Suprapubic skin (tissue), 4 donors: ENCODE results near the gene SCUBE3. TPM values are rescaled to one million over a fixed set of nuclear protein-coding genes. Genes with fewer than 3 reads are reported as not detected.

Experiments
- DNase-seq, 2 donors: peaks; one replicate each; pipeline ENCODE4 v3.0.0-alpha.2; 2019; ENCODE audit warnings: low spot score in 2 of 2
- H3K27ac ChIP-seq: fragments of 200-600 bp; sonication (generic); one replicate; pipeline ENCODE4 v1.5.1; 2019
- H3K27me3 ChIP-seq: fragments of 200-600 bp; sonication (generic); one replicate; pipeline ENCODE4 v1.5.1; 2019
- H3K36me3 ChIP-seq: fragments of 200-600 bp; sonication (generic); one replicate; pipeline ENCODE4 v1.5.1; 2019
- H3K4me1 ChIP-seq: fragments of 200-600 bp; sonication (generic); one replicate; pipeline ENCODE4 v1.5.1; 2019
- H3K4me3 ChIP-seq: fragments of 200-600 bp; sonication (generic); one replicate; pipeline ENCODE4 v1.5.1; 2019; ENCODE audit warnings: mild to moderate bottlenecking
- H3K9me3 ChIP-seq: fragments of 200-600 bp; sonication (generic); one replicate; pipeline ENCODE4 v1.5.1; 2019
- CTCF ChIP-seq, 2 donors: fragments of 200-600 bp in 1 of 2; fragments of 450-650 bp in 1 of 2; sonication (generic) in 1 of 2; IDR thresholded peaks; one replicate each; pipeline ENCODE4 v1.5.1; 2016 to 2019; ENCODE audit warnings: antibody characterized with exemption in 2 of 2, mild to moderate bottlenecking in 1 of 2, moderate library complexity in 1 of 2
- EP300 ChIP-seq: sonication (generic); formaldehyde crosslinking; IDR thresholded peaks from one replicate; pipeline ENCODE4 v1.6.1; 2017; ENCODE audit warnings: antibody characterized with exemption
- POLR2A ChIP-seq, 2 donors: fragments of 450-650 bp; IDR thresholded peaks; one replicate each; pipeline ENCODE4 v1.6.1; 2017; ENCODE audit warnings: antibody characterized with exemption in 2 of 2, mild to moderate bottlenecking in 2 of 2, moderate library complexity in 2 of 2
- POLR2AphosphoS5 ChIP-seq, 3 donors: sonication (generic); formaldehyde crosslinking; IDR thresholded peaks; one replicate each; pipeline ENCODE4 v1.6.1; 2017; ENCODE audit warnings: antibody characterized with exemption in 3 of 3
- WGBS: methylation state at CpG from one replicate; pipeline ENCODE4 v1.1.5; 2018; 5-methylcytosine and 5-hydroxymethylcytosine counted together
- total RNA-seq, 4 donors: library from RNA; depleted of rRNA; stranded (reverse); fragments of >200 nt; gene quantifications; one replicate each; pipeline ENCODE4 v1.1.0, GENCODE V29; 2016

The SCUBE3 gene
- total RNA-seq, 4 donors from 2014 or later, result 0.23 to 1.1 (median 0.73) TPM

DNA sequence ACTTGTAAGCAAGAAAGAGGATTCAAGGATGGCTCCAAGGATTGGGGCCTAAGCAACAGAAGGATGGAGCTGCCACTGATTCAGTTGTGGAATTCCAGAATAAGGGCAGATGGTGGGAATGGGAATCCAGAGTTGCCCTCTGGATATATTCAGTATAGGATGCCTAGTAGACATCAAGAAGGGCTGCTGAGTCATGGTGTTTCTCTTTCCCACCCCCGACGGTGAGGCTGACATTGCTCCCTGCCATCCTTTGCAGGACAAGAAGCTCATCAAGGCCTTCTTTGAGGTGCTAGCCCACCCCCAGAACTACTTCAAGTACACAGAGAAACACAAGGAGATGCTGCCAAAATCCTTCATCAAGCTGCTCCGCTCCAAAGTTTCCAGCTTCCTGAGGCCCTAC is 34.5 kb downstream of the SCUBE3 start:
- Histone ChIP-seq H3K27ac (no peak overlapping the region), H3K27me3 (no peaks in the 10 kb centered on the region), H3K9me3 (no peaks in the 10 kb centered on the region), H3K4me1 (no peaks in the 10 kb centered on the region), H3K36me3 (peaks cover 16% of the 10 kb centered on the region), H3K4me3 (no peak overlapping the region)
- TF ChIP-seq CTCF (IDR thresholded peaks at IDR 0.05) (no peak), EP300 (no peak), POLR2A (IDR thresholded peaks at IDR 0.05) (no peak), POLR2AphosphoS5 (IDR thresholded peaks at IDR 0.05) (no peak)
- DNase-seq, result no peak
- 67% methylated on average over 3 of the region's 3 CpGs for WGBS

DNA sequence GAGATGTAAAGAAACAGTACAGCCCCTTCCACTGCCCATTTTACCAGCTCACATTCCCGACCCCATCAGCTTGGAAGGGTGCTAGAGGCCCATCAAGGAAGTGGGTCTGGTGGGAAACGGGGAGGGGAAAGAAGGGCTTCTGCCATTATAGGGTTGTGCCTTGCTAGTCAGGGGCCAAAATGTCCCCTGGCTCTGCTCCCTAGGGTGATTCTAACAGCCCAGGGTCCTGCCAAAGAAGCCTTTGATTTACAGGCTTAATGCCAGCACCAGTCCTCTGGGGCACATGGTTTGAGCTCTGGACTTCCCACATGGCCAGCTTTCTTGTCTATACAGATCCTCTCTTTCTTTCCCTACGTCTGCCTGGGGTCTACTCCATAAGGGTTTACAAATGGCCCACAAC is 35.2 kb downstream of the SCUBE3 start:
- no peaks in the 10 kb centered on the region for H3K9me3 ChIP-seq
- H3K27ac ChIP-seq, result no peak overlapping the region
- WGBS, result 66% methylated on average over 3 of the region's 3 CpGs
- DNase-seq, result no peak
- peaks cover 13% of the 10 kb centered on the region for H3K36me3 ChIP-seq
- no peaks in the 10 kb centered on the region for H3K27me3 ChIP-seq
- H3K4me3 ChIP-seq, result no peak overlapping the region
- no peaks in the 10 kb centered on the region for H3K4me1 ChIP-seq
- TF ChIP-seq POLR2A (IDR thresholded peaks at IDR 0.05), result no peak
- TF ChIP-seq POLR2AphosphoS5 (IDR thresholded peaks at IDR 0.05), result no peak
- TF ChIP-seq CTCF (IDR thresholded peaks at IDR 0.05), result no peak

DNA sequence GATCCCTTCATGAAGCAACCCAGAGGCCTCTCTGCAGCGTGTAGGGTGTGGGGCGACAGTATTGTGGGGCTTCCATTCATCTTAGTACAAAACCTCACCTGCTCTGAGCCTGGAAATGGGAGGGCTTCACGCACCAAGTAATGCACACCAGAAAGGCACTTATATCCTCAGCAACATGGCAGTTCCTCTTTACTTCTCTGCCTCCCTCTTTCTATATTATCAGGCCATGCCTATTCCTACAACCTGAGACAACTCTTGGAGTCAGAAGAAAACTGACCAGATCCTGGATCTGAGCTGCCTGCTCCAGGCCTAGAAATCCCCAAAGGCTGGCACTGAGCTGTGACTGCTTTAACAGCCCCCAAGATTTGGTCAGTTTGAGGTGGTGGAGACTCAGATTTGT is 38.2 kb downstream of the SCUBE3 start:
- WGBS, result 94% methylated on average over 2 of the region's 3 CpGs
- DNase-seq, result no peak

GRCh38 chr6:35253249-35253648 is 39.5 kb downstream of the SCUBE3 start:
- DNase-seq, result no peak

More for the DNA sequence above, 38.2 kb downstream of the SCUBE3 start:
- Histone ChIP-seq H3K9me3 (no peaks in the 10 kb centered on the region), H3K27me3 (no peaks in the 10 kb centered on the region), H3K36me3 (no peaks in the 10 kb centered on the region), H3K27ac (no peak overlapping the region), H3K4me1 (no peaks in the 10 kb centered on the region), H3K4me3 (no peak overlapping the region)
- TF ChIP-seq EP300 (no peak), POLR2A (IDR thresholded peaks at IDR 0.05) (no peak), CTCF (IDR thresholded peaks at IDR 0.05) (no peak), POLR2AphosphoS5 (IDR thresholded peaks at IDR 0.05) (no peak)

GRCh38 chr6:35258336-35258735 is 44.6 kb downstream of the SCUBE3 start:
- peak overlapping the region; percentile 98 for H3K4me3 ChIP-seq
- TF ChIP-seq CTCF (IDR thresholded peaks at IDR 0.05) (no peak), POLR2AphosphoS5 (IDR thresholded peaks at IDR 0.05) (no peak), EP300 (no peak), POLR2A (IDR thresholded peaks at IDR 0.05) (no peak)
- no peaks in the 10 kb centered on the region for H3K9me3 ChIP-seq
- 41% methylated on average over 7 of the region's 7 CpGs for WGBS
- no peak for DNase-seq
- no peaks in the 10 kb centered on the region for H3K36me3 ChIP-seq
- H3K27me3 ChIP-seq, result no peaks in the 10 kb centered on the region
- peak overlapping the region; percentile 99 for H3K27ac ChIP-seq
- H3K4me1 ChIP-seq, result peaks cover 23% of the 10 kb centered on the region

More at GRCh38 chr6:35253249-35253648, 39.5 kb downstream of the SCUBE3 start:
- Histone ChIP-seq H3K4me3 (no peak overlapping the region), H3K9me3 (no peaks in the 10 kb centered on the region), H3K27me3 (no peaks in the 10 kb centered on the region), H3K4me1 (peaks cover 4% of the 10 kb centered on the region), H3K27ac (no peak overlapping the region), H3K36me3 (no peaks in the 10 kb centered on the region)
- TF ChIP-seq POLR2AphosphoS5 (IDR thresholded peaks at IDR 0.05), result no peak
- TF ChIP-seq POLR2A (IDR thresholded peaks at IDR 0.05), result no peak
- TF ChIP-seq CTCF (IDR thresholded peaks at IDR 0.05), result no peak
- no peak for TF ChIP-seq EP300
- 87% methylated on average over 1 of the region's 1 CpG for WGBS
